Measurements from ENCODE around the gene TPM1. TPM values are rescaled to one million over a fixed set of nuclear protein-coding genes. Genes with fewer than 3 reads are reported as not detected.

The TPM1 gene
- total RNA-seq, 1 donor = 2,551 TPM

GRCh38 chr15:63023351-63023945, 19.1 kb upstream of the TPM1 start:
- TF ChIP-seq CTCF (IDR thresholded peaks at IDR 0.05; ENCODE audit: insufficient read depth, low read depth, low read length) = no peak
- DNase-seq (ENCODE audit: low read depth) = peak; percentile 49
- no peak overlapping the region for H3K4me3 ChIP-seq (ENCODE audit: low read depth, low read length)

GRCh38 chr15:63025460-63025859, 17.1 kb upstream of the TPM1 start:
- no peak for TF ChIP-seq CTCF (IDR thresholded peaks at IDR 0.05; ENCODE audit: insufficient read depth, low read depth, low read length)
- DNase-seq (ENCODE audit: low read depth) = no peak
- H3K4me3 ChIP-seq (ENCODE audit: low read depth, low read length) = no peak overlapping the region

GRCh38 chr15:63027646-63028045, 14.9 kb upstream of the TPM1 start:
- DNase-seq (ENCODE audit: low read depth) = no peak
- H3K4me3 ChIP-seq (ENCODE audit: low read depth, low read length) = no peak overlapping the region
- TF ChIP-seq CTCF (IDR thresholded peaks at IDR 0.05; ENCODE audit: insufficient read depth, low read depth, low read length) = no peak

- no peak overlapping the region for H3K4me3 ChIP-seq (ENCODE audit: low read depth, low read length)
- no peak for DNase-seq (ENCODE audit: low read depth)
- TF ChIP-seq CTCF (IDR thresholded peaks at IDR 0.05; ENCODE audit: insufficient read depth, low read depth, low read length) = no peak
Observed at GRCh38 chr15:63028442-63029110, 14.0 kb upstream of the TPM1 start.

GRCh38 chr15:63029676-63030075, 12.9 kb upstream of the TPM1 start:
- TF ChIP-seq CTCF (IDR thresholded peaks at IDR 0.05; ENCODE audit: insufficient read depth, low read depth, low read length) = no peak
- no peak for DNase-seq (ENCODE audit: low read depth)
- no peak overlapping the region for H3K4me3 ChIP-seq (ENCODE audit: low read depth, low read length)

- no peak overlapping the region for H3K4me3 ChIP-seq (ENCODE audit: low read depth, low read length)
- TF ChIP-seq CTCF (IDR thresholded peaks at IDR 0.05; ENCODE audit: insufficient read depth, low read depth, low read length) = no peak
- peak; percentile 52 for DNase-seq (ENCODE audit: low read depth)
Observed at GRCh38 chr15:63030101-63030551, 12.4 kb upstream of the TPM1 start.

Data from fibroblast of villous mesenchyme (primary cell).